Choroid plexus epithelial cell (primary cell): ENCODE results near the gene CHD5.

Experiments used
- DNase-seq: peaks from one replicate; pipeline ENCODE4 v3.0.0-alpha.2; 2010; ENCODE audit warnings: low read depth
- H3K4me3 ChIP-seq: 2 replicates; pipeline ENCODE4 v1.5.1; 2011; ENCODE audit warnings: low read depth, mild to moderate bottlenecking, control low read depth, low read length, moderate library complexity
- TF ChIP-seq, protein P1 (sequence below): conservative IDR thresholded peaks from 2 replicates; pipeline ENCODE4 v1.5.1; 2011; ENCODE audit warnings: low read depth, mild to moderate bottlenecking, control low read depth, inconsistent platforms, low read length, moderate library complexity

CHD5 gene

DNA sequence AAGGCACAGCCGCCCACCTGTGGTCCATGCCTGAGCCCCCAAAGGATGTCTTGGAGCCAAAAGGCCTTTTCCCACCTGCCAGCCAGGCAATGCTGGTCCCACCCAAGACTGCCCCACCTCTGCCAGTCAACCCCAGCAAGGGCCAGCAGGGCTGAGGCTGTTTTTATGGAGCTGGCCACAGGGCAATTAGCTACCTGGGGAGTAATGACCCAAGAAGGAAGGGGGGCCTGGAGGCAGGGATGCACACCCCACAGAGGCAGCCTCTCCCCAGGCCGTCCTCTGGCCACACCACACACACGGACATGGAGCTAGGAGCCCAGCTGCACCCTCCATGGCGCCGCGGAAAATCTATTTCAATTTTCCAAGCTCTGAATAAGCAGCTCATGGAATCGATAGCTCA, 27.2 kb downstream of the CHD5 start:
- no peak for DNase-seq
- H3K4me3 ChIP-seq: no peak overlapping the region
- TF ChIP-seq, protein P1, sequence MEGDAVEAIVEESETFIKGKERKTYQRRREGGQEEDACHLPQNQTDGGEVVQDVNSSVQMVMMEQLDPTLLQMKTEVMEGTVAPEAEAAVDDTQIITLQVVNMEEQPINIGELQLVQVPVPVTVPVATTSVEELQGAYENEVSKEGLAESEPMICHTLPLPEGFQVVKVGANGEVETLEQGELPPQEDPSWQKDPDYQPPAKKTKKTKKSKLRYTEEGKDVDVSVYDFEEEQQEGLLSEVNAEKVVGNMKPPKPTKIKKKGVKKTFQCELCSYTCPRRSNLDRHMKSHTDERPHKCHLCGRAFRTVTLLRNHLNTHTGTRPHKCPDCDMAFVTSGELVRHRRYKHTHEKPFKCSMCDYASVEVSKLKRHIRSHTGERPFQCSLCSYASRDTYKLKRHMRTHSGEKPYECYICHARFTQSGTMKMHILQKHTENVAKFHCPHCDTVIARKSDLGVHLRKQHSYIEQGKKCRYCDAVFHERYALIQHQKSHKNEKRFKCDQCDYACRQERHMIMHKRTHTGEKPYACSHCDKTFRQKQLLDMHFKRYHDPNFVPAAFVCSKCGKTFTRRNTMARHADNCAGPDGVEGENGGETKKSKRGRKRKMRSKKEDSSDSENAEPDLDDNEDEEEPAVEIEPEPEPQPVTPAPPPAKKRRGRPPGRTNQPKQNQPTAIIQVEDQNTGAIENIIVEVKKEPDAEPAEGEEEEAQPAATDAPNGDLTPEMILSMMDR: no peak

DNA sequence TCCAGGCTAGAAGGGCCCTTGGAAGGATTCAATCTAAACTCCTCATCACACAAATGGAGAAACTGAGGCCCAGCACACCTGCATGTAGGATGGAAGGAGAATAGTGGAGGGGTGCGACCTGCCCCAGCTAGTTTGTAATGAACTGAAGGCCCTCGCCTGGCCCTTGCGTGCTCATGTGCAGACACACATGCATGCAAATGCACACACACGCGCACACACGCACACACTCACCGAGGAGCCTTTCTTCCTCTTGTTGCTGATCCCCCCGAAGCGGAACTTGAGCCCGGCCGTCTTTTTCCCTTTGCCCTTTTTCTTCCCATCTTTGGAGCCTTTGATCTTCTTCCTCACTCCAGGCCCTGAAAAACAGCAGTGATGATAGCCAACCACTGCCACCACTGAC, 27.9 kb downstream of the CHD5 start:
- no peak for DNase-seq
- TF ChIP-seq, protein P1: no peak
- no peak overlapping the region for H3K4me3 ChIP-seq

DNA sequence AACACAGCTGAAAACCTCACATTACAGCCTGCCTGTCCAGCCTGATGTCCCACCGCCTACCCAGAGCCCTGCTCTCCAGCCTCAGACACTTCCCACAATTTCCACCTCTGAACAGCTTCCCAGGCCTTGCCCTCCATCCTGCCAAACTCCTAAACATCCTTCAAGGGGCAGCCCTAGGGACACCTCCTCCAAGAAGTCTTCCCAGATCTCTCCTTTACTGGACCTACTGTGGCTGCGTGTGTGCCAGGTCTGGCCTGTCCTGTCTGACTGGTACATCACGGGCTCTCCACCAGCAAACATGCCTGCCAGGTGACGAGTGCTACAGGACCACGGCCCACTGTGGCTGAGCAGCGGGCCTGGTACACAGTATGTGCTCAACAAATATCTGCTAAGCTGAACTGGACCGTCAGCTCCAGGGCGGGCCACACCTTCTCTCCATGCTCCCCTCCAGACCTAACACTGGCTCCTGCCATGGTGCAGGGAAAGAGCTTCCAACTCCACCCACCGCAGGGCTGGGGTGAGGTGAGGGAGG, 28.8 kb downstream of the CHD5 start:
- no peak for DNase-seq

DNA sequence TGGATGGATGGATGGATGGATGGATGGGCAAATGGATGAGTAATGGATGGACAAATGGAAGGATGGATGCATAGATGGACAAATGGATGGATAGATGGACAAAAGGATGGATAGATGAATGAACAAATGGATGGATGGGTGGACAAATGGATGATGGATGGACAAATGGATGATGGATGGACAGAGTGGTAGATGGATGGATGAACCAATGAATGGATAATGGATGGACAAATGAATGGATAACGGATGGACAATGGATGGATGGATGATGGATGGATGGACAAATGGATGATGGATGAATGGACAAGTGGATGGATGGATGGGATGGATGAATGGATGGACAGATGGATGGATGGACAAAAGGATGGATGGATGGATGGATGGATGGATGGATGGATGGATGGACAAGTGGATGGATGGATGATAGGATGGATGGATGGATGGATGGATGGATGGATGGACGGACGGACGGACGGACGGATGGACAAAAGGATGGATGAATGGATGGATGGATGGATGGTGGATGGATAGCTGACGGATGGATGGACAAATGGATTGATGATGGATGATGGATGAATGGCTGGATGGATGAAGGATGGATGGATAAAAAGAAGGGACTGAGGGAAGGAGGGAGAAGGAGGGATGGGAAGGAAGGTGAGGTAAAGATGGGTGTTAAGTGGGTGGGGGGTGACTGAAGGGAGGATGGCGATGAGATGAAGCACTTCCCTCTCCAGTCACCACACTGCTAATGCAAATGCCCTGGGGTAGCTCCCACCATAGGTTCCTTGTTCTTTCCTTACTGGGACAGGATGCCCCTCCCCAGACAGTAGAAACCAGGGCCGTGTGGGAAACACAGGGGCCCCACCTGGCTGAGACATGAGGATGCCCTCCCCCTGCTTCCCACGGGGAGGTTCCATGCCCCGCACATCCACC, 29.8 kb downstream of the CHD5 start:
- TF ChIP-seq, protein P1: no peak
- no peak overlapping the region for H3K4me3 ChIP-seq
- no peak for DNase-seq

More for the DNA sequence above, 28.8 kb downstream of the CHD5 start:
- TF ChIP-seq, protein P1: no peak
- H3K4me3 ChIP-seq: no peak overlapping the region

DNA sequence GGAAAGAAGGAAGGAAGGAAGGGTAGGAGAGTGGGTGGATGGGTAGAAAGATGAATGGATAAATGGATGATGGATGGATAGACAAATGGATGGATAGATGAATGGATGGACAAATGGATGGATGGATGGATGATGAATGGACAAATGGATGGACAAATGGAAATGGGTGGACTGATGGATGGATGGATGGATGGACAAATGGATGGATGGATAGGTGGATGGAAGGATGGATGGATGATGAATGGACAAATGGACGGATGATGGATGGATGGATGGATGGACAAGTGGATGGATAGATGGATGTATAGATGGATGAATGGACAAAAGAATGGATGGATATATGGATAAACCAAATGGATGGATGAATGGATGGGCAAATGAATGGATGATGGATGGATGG, 30.5 kb downstream of the CHD5 start:
- no peak overlapping the region for H3K4me3 ChIP-seq
- TF ChIP-seq, protein P1: no peak
- no peak for DNase-seq

DNA sequence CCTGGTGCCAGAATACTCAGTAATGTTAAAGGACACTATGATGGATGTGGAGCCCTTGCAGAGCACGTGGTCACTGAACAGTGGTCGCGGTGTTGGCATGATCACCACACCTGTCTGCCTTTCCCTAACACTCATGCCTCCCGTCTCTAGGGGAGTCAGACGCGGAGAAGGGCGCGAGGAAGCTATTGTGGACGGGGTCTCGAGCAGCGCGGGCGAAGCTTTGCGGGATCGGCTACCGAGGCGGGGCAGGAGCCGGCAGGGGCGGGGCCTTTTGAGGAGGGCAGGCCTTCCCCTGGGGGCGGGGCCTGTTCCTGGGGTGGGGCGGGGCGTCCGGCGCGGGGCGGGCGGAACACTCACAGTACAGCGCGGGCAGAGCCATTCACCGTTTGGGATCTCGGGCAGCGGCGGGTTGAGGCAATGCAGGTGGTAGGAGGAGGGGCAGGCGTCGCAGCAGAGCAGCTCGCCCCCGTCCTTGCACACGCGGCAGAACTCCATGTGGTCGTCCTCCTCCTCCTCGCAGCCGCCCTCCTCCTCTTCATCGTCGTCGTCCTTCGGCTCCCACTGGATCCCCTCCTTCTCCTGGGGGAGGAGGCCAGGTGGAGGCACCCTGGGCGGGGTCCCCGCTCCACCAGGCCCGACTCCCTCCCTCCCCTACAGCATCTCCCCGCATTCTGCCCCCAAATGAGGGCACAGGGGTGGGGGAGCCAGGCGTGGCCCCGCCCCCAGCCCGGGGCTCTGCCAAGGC, 31.5 kb downstream of the CHD5 start:
- H3K4me3 ChIP-seq: no peak overlapping the region
- DNase-seq: peak; percentile 32
- TF ChIP-seq, protein P1: no peak
